ENCODE measurements around the gene LRRC43.

DNA sequence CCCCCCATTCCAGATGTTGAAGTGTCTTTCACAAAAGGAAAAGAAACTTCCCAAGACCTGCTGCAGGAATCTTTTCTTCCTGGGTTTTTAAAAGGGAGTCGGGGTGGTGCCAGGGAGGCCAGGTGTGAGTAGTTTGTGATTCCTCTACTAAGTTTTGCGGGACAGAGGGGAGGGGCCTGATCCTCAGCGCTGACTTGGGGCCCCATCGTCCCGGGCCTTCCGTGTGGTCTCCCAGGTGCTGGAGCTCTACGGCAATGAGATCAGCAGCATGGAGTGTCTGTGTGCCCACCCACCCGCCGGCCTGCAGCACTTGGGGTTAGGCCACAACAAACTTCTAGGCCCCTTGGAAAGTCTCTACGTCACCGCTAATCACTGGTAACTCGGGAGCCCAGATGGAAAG lies 4.5 kb downstream of the LRRC43 start:
- TF ChIP-seq, protein P1, sequence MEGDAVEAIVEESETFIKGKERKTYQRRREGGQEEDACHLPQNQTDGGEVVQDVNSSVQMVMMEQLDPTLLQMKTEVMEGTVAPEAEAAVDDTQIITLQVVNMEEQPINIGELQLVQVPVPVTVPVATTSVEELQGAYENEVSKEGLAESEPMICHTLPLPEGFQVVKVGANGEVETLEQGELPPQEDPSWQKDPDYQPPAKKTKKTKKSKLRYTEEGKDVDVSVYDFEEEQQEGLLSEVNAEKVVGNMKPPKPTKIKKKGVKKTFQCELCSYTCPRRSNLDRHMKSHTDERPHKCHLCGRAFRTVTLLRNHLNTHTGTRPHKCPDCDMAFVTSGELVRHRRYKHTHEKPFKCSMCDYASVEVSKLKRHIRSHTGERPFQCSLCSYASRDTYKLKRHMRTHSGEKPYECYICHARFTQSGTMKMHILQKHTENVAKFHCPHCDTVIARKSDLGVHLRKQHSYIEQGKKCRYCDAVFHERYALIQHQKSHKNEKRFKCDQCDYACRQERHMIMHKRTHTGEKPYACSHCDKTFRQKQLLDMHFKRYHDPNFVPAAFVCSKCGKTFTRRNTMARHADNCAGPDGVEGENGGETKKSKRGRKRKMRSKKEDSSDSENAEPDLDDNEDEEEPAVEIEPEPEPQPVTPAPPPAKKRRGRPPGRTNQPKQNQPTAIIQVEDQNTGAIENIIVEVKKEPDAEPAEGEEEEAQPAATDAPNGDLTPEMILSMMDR (IDR thresholded peaks at IDR 0.05), result no peak
- TF ChIP-seq POLR2A (IDR thresholded peaks at IDR 0.05), result no peak
